OCI-LY7 (cell line): ENCODE results near the gene PLPP3.

Experiments used
- CTCF ChIP-seq: fragments of 200-600 bp; sonication (generic); conservative IDR thresholded peaks from 2 replicates; pipeline ENCODE4 v1.5.1; 2014; ENCODE audit warnings: mild to moderate bottlenecking, antibody characterized with exemption, low read length, moderate library complexity, mixed read lengths
- EZH2phosphoT487 ChIP-seq: fragments of 200-600 bp; sonication (generic); IDR thresholded peaks from 2 replicates; pipeline ENCODE4 v1.6.1; 2018; ENCODE audit warnings: low read depth, borderline replicate concordance, mild to moderate bottlenecking, mixed run types, antibody characterized with exemption, low read length, moderate library complexity, mixed read lengths

DNA sequence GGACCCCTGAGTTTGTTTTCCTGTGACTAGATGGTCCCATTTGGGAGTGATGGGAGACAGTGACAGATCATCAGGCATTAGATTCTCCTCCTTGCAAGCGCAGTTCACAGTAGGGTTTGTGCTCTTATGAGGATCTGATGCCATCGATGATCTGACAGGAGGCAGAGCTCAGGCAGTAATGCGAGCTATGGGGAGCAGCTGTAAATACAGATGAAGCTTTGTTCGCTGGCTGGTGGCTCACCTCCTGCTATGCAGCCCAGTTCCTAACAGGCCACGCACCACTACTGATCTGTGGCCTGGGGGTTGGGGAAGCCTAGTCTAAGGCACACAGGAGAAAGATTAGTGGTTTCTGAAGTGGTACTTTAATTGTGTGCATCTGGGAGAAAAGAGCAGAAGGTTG, 7.1 kb upstream of the PLPP3 start:
- no peak for TF ChIP-seq CTCF
- TF ChIP-seq EZH2phosphoT487: no peak
